Measurements from ENCODE around the gene CRHR2.

CRHR2 gene

GRCh38 chr7:30674876-30675275 is 7.4 kb downstream of the CRHR2 start:
- no peak for DNase-seq

GRCh38 chr7:30674420-30674819 is 7.8 kb downstream of the CRHR2 start:
- DNase-seq = no peak

GRCh38 chr7:30671793-30672465 is 10.3 kb downstream of the CRHR2 start:
- no peak for DNase-seq

GRCh38 chr7:30668102-30668501 is 14.2 kb downstream of the CRHR2 start:
- no peak for DNase-seq

- no peak for DNase-seq
These were observed 15.1 kb downstream of the CRHR2 start for GRCh38 chr7:30667172-30667571.

GRCh38 chr7:30665449-30665848 is 16.8 kb downstream of the CRHR2 start:
- no peak for DNase-seq

- DNase-seq = no peak
These were observed 17.2 kb downstream of the CRHR2 start for GRCh38 chr7:30665043-30665442.

- DNase-seq = no peak
These were observed 17.9 kb downstream of the CRHR2 start for GRCh38 chr7:30664184-30664885.

GRCh38 chr7:30663414-30663813 is 18.8 kb downstream of the CRHR2 start:
- no peak for DNase-seq

- no peak for DNase-seq
These were observed 19.8 kb downstream of the CRHR2 start for GRCh38 chr7:30662431-30662939.

GRCh38 chr7:30661926-30662325 is 20.3 kb downstream of the CRHR2 start:
- no peak for DNase-seq

- peak; percentile 83 for DNase-seq
These were observed 21.7 kb downstream of the CRHR2 start for GRCh38 chr7:30660331-30661255.

- DNase-seq = peak; percentile 13
These were observed 22.9 kb downstream of the CRHR2 start for GRCh38 chr7:30659312-30659711.

GRCh38 chr7:30658479-30659074 is 23.7 kb downstream of the CRHR2 start:
- no peak for DNase-seq

GRCh38 chr7:30657131-30657530 is 25.1 kb downstream of the CRHR2 start:
- no peak for DNase-seq

- no peak for DNase-seq
These were observed 26.0 kb downstream of the CRHR2 start for GRCh38 chr7:30656006-30656957.

GRCh38 chr7:30655096-30655970 is 26.9 kb downstream of the CRHR2 start:
- no peak for DNase-seq

- DNase-seq = no peak
These were observed 27.8 kb downstream of the CRHR2 start for GRCh38 chr7:30654296-30655090.

GRCh38 chr7:30652698-30653641 is 29.3 kb downstream of the CRHR2 start:
- no peak for DNase-seq

Measured in DMS153 (cell line).